Esophagus squamous epithelium (tissue), 4 donors: ENCODE measurements around the gene KLHL29.

Source experiments
- POLR2A ChIP-seq, 4 donors: fragments of 450-650 bp; IDR thresholded peaks; one replicate each; pipeline ENCODE4 v1.6.1; 2017; ENCODE audit warnings: antibody characterized with exemption in 4 of 4, mild to moderate bottlenecking in 4 of 4, moderate library complexity in 3 of 4
- TF ChIP-seq, protein P1 (sequence below), 6 experiments: fragments of 450-650 bp in 4 of 6; fragments of 200-600 bp in 2 of 6; sonication (generic) in 2 of 6; IDR thresholded peaks; one replicate each; pipeline ENCODE4 v1.5.1; 2016 to 2019; ENCODE audit warnings: antibody characterized with exemption in 6 of 6, mild to moderate bottlenecking in 4 of 6, moderate library complexity in 4 of 6

GRCh38 chr2:23685181-23685580 lies 300.2 kb downstream of the KLHL29 start:
- TF ChIP-seq POLR2A (IDR thresholded peaks at IDR 0.05), result no peak
- TF ChIP-seq, protein P1, sequence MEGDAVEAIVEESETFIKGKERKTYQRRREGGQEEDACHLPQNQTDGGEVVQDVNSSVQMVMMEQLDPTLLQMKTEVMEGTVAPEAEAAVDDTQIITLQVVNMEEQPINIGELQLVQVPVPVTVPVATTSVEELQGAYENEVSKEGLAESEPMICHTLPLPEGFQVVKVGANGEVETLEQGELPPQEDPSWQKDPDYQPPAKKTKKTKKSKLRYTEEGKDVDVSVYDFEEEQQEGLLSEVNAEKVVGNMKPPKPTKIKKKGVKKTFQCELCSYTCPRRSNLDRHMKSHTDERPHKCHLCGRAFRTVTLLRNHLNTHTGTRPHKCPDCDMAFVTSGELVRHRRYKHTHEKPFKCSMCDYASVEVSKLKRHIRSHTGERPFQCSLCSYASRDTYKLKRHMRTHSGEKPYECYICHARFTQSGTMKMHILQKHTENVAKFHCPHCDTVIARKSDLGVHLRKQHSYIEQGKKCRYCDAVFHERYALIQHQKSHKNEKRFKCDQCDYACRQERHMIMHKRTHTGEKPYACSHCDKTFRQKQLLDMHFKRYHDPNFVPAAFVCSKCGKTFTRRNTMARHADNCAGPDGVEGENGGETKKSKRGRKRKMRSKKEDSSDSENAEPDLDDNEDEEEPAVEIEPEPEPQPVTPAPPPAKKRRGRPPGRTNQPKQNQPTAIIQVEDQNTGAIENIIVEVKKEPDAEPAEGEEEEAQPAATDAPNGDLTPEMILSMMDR (IDR thresholded peaks at IDR 0.05), result no peak
